ENCODE data around the gene DNAJC1. TPM values are rescaled to one million over a fixed set of nuclear protein-coding genes. Genes with fewer than 3 reads are reported as not detected.

DNAJC1 gene
- total and polyA plus RNA-seq, 2 experiments from 2014 or later, result 32.6 to 57.1 TPM

DNA sequence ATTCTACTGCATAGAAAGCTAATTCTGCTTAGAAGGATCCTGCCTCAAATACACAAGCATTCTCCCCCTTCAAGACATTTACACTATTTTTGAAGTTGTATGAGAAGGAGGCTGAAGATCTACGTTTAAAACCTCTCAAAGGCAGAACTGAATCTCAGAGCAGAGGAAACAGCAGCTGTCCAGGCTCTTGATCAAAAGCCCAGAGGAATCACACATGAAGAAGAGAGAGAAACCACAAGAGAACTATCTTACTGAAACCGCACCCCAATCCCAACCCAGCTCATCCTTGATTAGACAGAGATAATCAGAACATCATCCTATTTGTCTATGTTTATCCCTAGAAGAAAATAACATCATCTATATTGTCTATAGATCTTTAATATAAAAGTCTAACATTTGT, 2.2 kb upstream of the DNAJC1 start:
- TF ChIP-seq, protein P1, sequence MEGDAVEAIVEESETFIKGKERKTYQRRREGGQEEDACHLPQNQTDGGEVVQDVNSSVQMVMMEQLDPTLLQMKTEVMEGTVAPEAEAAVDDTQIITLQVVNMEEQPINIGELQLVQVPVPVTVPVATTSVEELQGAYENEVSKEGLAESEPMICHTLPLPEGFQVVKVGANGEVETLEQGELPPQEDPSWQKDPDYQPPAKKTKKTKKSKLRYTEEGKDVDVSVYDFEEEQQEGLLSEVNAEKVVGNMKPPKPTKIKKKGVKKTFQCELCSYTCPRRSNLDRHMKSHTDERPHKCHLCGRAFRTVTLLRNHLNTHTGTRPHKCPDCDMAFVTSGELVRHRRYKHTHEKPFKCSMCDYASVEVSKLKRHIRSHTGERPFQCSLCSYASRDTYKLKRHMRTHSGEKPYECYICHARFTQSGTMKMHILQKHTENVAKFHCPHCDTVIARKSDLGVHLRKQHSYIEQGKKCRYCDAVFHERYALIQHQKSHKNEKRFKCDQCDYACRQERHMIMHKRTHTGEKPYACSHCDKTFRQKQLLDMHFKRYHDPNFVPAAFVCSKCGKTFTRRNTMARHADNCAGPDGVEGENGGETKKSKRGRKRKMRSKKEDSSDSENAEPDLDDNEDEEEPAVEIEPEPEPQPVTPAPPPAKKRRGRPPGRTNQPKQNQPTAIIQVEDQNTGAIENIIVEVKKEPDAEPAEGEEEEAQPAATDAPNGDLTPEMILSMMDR (IDR thresholded peaks at IDR 0.05; ENCODE audit: low read depth, low read length), result no peak
- Histone ChIP-seq H3K9me3 (ENCODE audit: low read depth) (no peaks in the 10 kb centered on the region), H3K27ac (no peak overlapping the region), H3K36me3 (no peaks in the 10 kb centered on the region), H3K4me3 (no peak overlapping the region), H3K27me3 (no peaks in the 10 kb centered on the region), H3K4me1 (ENCODE audit: low read depth) (peaks cover 7% of the 10 kb centered on the region)
- no peak for DNase-seq (ENCODE audit: low read depth in 1 of 2, low spot score in 1 of 2)

DNA sequence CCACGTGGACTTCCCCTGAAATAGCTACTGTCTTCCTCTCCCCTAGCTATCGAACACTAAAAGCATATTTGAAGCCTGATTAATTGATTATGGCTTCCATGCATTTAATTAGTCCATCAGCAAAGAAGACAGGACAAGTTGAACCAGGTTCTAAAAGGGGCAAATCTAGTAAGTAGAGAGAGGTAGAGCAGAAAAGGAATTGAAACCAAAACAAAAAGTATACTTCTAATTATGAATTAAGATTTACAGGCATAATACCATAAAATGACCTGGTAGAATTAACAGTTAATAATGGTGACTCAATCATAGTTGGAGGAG, 393 bp upstream of the DNAJC1 start:
- Histone ChIP-seq H3K27ac (peak overlapping the region; percentile 93), H3K9me3 (ENCODE audit: low read depth) (no peaks in the 10 kb centered on the region), H3K27me3 (no peaks in the 10 kb centered on the region), H3K4me1 (ENCODE audit: low read depth) (peaks cover 7% of the 10 kb centered on the region), H3K4me3 (peak overlapping the region; percentile 67), H3K36me3 (no peaks in the 10 kb centered on the region)
- no peak for DNase-seq (ENCODE audit: low read depth in 1 of 2, low spot score in 1 of 2)
- TF ChIP-seq, protein P1 (IDR thresholded peaks at IDR 0.05; ENCODE audit: low read depth, low read length), result no peak

GRCh38 chr10:22002591-22003176, 846 bp downstream of the DNAJC1 start:
- peaks cover 7% of the 10 kb centered on the region for H3K4me1 ChIP-seq (ENCODE audit: low read depth)
- peak overlapping the region; percentile 67 for H3K4me3 ChIP-seq
- TF ChIP-seq, protein P1 (IDR thresholded peaks at IDR 0.05; ENCODE audit: low read depth, low read length), result no peak
- no peaks in the 10 kb centered on the region for H3K36me3 ChIP-seq
- no peaks in the 10 kb centered on the region for H3K9me3 ChIP-seq (ENCODE audit: low read depth)
- H3K27me3 ChIP-seq, result no peaks in the 10 kb centered on the region
- peak overlapping the region; percentile 93 for H3K27ac ChIP-seq
- DNase-seq (ENCODE audit: low read depth in 1 of 2, low spot score in 1 of 2), result peak in 1 of 2 donors; percentile 76

- Histone ChIP-seq H3K27ac (no peak overlapping the region), H3K36me3 (no peaks in the 10 kb centered on the region), H3K27me3 (no peaks in the 10 kb centered on the region), H3K9me3 (ENCODE audit: low read depth) (no peaks in the 10 kb centered on the region), H3K4me3 (no peak overlapping the region), H3K4me1 (ENCODE audit: low read depth) (no peaks in the 10 kb centered on the region)
- TF ChIP-seq, protein P1 (IDR thresholded peaks at IDR 0.05; ENCODE audit: low read depth, low read length), result no peak
- peak in 1 of 2 donors; percentile 66 for DNase-seq (ENCODE audit: low read depth in 1 of 2, low spot score in 1 of 2)
Measured at GRCh38 chr10:21995557-21995956, 8.0 kb downstream of the DNAJC1 start.

DNA sequence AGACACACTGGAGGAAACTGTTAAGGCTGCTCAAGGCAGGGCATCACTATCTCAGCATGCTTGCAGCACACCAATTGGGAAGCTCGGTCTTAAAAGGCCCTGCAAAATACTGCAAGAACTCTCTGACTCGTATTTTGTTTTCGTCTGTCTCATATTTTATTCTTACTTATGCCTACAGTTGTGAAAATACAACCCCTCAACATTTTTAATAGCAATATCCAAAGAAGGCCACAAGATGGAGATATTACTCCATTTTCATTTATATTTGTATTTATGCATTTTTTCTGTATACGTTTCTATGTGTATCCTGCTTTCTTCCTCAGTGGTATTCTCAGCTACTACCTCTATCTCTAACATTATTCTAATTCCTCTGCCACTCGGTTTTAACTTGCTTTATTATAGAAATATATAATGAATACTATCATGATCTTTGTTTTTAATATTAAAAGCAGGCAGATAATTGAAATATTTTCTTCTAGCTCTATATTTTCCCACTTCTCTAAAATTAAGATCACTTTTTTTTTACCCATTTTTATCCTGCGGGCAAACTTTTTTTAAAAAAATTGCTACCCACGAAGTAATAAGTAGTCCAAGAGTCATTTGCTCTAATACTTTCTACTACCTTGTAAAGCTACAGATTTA, 10.0 kb downstream of the DNAJC1 start:
- H3K36me3 ChIP-seq, result no peaks in the 10 kb centered on the region
- H3K9me3 ChIP-seq (ENCODE audit: low read depth), result no peaks in the 10 kb centered on the region
- TF ChIP-seq, protein P1 (IDR thresholded peaks at IDR 0.05; ENCODE audit: low read depth, low read length), result peak; percentile 37
- no peak overlapping the region for H3K27ac ChIP-seq
- no peak overlapping the region for H3K4me3 ChIP-seq
- H3K4me1 ChIP-seq (ENCODE audit: low read depth), result no peaks in the 10 kb centered on the region
- no peaks in the 10 kb centered on the region for H3K27me3 ChIP-seq
- peak in 1 of 2 donors; percentile 62 for DNase-seq (ENCODE audit: low read depth in 1 of 2, low spot score in 1 of 2)
